HepG2 (cell line): ENCODE data around the gene MINDY1. TPM values are rescaled to one million over a fixed set of nuclear protein-coding genes. Genes with fewer than 3 reads are reported as not detected.
A peak's percentile ranks its signal among the peaks of the same experiment; 100 is the strongest.

Experiments
- ETV6 ChIP-seq: sonication (generic); formaldehyde crosslinking; conservative IDR thresholded peaks from 2 replicates; pipeline ENCODE4 v1.4.0; 2020; ENCODE audit warnings: missing genetic modification reagents
- HOXA3 ChIP-seq: sonication (generic); formaldehyde crosslinking; IDR thresholded peaks from 2 replicates; pipeline ENCODE4 v1.5.0; 2020; ENCODE audit warnings: missing genetic modification reagents
- JARID2 ChIP-seq: sonication (generic); formaldehyde crosslinking; IDR thresholded peaks from 2 replicates; pipeline ENCODE4 v1.8.1; 2023; ENCODE audit warnings: missing genetic modification reagents, inconsistent platforms; ENCODE audit not compliant: insufficient replicate concordance
- NR1H2 ChIP-seq: sonication (generic); formaldehyde crosslinking; IDR thresholded peaks from 2 replicates; pipeline ENCODE4 v1.8.1; 2022; ENCODE audit warnings: low read depth, missing genetic modification reagents, borderline replicate concordance
- PHB2 ChIP-seq: fragments of 450-650 bp; IDR thresholded peaks from 2 replicates; pipeline ENCODE4 v1.6.1; 2018; ENCODE audit not compliant: partially characterized antibody
- RCOR2 ChIP-seq: IDR thresholded peaks from 2 replicates; pipeline ENCODE4 v1.6.1; 2016; ENCODE audit warnings: missing biosample characterization, missing genetic modification reagents
- RFXAP ChIP-seq: sonication (generic); formaldehyde crosslinking; IDR thresholded peaks from 2 replicates; pipeline ENCODE4 v1.4.0; 2020; ENCODE audit warnings: missing genetic modification reagents, borderline replicate concordance
- SMAD3 ChIP-seq: sonication (generic); formaldehyde crosslinking; IDR thresholded peaks from 2 replicates; pipeline ENCODE4 v1.4.0; 2020; ENCODE audit warnings: missing genetic modification reagents
- SNAPC5 ChIP-seq: sonication (generic); formaldehyde crosslinking; IDR thresholded peaks from 2 replicates; pipeline ENCODE4 v1.8.1; 2023; ENCODE audit warnings: mild to moderate bottlenecking, missing genetic modification reagents, borderline replicate concordance
- SSRP1 ChIP-seq: IDR thresholded peaks from 2 replicates; pipeline ENCODE4 v1.6.1; 2016; ENCODE audit warnings: control low read depth
- WIZ ChIP-seq: sonication (generic); formaldehyde crosslinking; IDR thresholded peaks from 2 replicates; pipeline ENCODE4 v1.5.1; 2020; ENCODE audit warnings: mild to moderate bottlenecking, missing genetic modification reagents
- YEATS2 ChIP-seq: sonication (generic); formaldehyde crosslinking; IDR thresholded peaks from 2 replicates; pipeline ENCODE4 v1.4.0; 2020; ENCODE audit warnings: missing genetic modification reagents, borderline replicate concordance
- ZFAT ChIP-seq: sonication (generic); formaldehyde crosslinking; conservative IDR thresholded peaks from 2 replicates; pipeline ENCODE4 v1.8.1; 2023; ENCODE audit warnings: missing genetic modification reagents, inconsistent platforms
- ZMYM2 ChIP-seq: sonication (generic); formaldehyde crosslinking; IDR thresholded peaks from 2 replicates; pipeline ENCODE4 v1.8.0; 2022; ENCODE audit warnings: mild to moderate bottlenecking, missing genetic modification reagents
- ZMYM3 ChIP-seq: sonication (generic); formaldehyde crosslinking; IDR thresholded peaks from 2 replicates; pipeline ENCODE4 v1.5.1; 2020; ENCODE audit warnings: mild to moderate bottlenecking, missing genetic modification reagents
- ZNF543 ChIP-seq: sonication (generic); formaldehyde crosslinking; IDR thresholded peaks from 2 replicates; pipeline ENCODE4 v1.4.0; 2020; ENCODE audit warnings: mild to moderate bottlenecking, missing genetic modification reagents
- polyA plus RNA-seq, 8 experiments: library from polyadenylated mRNA; depleted of rRNA in 3 of 8; stranded (reverse) in 7 of 8; unstranded in 1 of 8; fragments of >200 nt; fragmentation: Illumina TruSeq in 4 of 8; extraction: Trizol in 4 of 8; gene quantifications; 2 replicates each; pipeline versions ENCODE4 v1.2.1 to v1.2.3, GENCODE V29; 2011 to 2016; ENCODE audit warnings: low read depth in 4 of 8, missing spikeins in 1 of 8, mixed read lengths in 1 of 8; ENCODE audit not compliant: insufficient read depth in 1 of 8
- total RNA-seq, 5 experiments: library from RNA; depleted of rRNA; stranded (reverse); fragments of >200 nt; fragmentation: Illumina TruSeq; extraction: Trizol; gene quantifications; 2 replicates each; pipeline ENCODE4 v1.2.3, GENCODE V29; 2016; ENCODE audit warnings: low read depth in 1 of 5
- TF ChIP-seq, protein P1 (sequence below): sonication (generic); formaldehyde crosslinking; IDR thresholded peaks from 2 replicates; pipeline ENCODE4 v1.4.0; 2020; ENCODE audit warnings: missing genetic modification reagents
- TF ChIP-seq, protein P2 (sequence below): sonication (generic); formaldehyde crosslinking; IDR thresholded peaks from 2 replicates; pipeline ENCODE4 v1.8.0; 2022; ENCODE audit warnings: mild to moderate bottlenecking, missing genetic modification reagents; ENCODE audit not compliant: insufficient replicate concordance
- TF ChIP-seq, protein P3 (sequence below): sonication (generic); formaldehyde crosslinking; IDR thresholded peaks from 2 replicates; pipeline ENCODE4 v1.5.1; 2020; ENCODE audit warnings: missing genetic modification reagents, mild to moderate bottlenecking, borderline replicate concordance
- TF ChIP-seq, protein P4 (sequence below): sonication (generic); formaldehyde crosslinking; IDR thresholded peaks from 2 replicates; pipeline ENCODE4 v1.9.0; 2021; ENCODE audit warnings: missing genetic modification reagents, borderline replicate concordance
- TF ChIP-seq, protein P5 (sequence below): sonication (generic); formaldehyde crosslinking; IDR thresholded peaks from 2 replicates; pipeline ENCODE4 v1.5.0; 2020; ENCODE audit warnings: mild to moderate bottlenecking, missing genetic modification reagents

Gene MINDY1
- total and polyA plus RNA-seq, 2 of the 13 experiments (the other 11 are each of a cell fraction or from before 2014, with no cell fraction given), result 11.1 to 15.0 TPM

DNA sequence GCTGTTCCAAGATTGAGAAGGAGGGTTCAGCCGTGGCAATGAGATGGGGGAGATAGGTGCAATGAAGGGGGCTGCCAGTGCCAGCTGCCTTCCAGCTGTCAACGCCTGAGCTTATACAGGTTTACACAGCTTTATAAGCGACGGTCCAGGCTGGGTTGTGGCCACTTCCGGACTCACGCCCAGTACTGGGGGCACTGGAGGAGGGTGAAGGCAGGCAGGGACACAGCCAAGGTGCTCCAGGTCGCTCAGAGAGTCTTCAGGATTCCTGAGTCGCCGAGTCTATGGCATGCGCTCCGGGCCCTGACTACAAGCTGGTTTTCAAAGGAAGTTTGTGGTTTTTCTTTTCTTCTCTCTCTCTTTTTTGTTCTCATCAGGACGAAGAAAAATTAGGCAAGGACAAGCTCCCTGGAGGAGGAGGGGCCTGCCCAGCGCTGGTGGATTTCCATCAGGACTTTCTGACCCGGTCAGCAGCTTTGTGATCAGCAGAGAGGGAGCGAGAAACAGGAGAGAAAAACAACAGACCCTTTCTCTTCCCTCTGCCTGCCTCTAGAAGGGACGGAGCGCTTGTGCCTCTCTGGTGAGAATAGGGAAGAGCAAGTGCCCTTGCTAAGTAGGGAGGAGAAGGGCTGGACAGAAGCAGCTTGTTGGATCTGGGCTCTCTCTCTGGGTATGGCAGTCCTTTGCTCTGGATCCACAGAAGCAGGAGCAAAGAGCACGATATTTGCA is at the start of gene MINDY1 (continued):
- TF ChIP-seq, protein P1, sequence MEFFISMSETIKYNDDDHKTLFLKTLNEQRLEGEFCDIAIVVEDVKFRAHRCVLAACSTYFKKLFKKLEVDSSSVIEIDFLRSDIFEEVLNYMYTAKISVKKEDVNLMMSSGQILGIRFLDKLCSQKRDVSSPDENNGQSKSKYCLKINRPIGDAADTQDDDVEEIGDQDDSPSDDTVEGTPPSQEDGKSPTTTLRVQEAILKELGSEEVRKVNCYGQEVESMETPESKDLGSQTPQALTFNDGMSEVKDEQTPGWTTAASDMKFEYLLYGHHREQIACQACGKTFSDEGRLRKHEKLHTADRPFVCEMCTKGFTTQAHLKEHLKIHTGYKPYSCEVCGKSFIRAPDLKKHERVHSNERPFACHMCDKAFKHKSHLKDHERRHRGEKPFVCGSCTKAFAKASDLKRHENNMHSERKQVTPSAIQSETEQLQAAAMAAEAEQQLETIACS (CRISPR knock-in tag), result no peak
- no peak for TF ChIP-seq ZNF543 (CRISPR knock-in tag)
- no peak for TF ChIP-seq HOXA3 (CRISPR knock-in tag)
- TF ChIP-seq RCOR2 (CRISPR knock-in tag), result 0 out of 2 replicates have a peak, but pooled peaks have one; percentile 9
- TF ChIP-seq SSRP1 (CRISPR knock-in tag), result no peak
- no peak for TF ChIP-seq SNAPC5
- TF ChIP-seq PHB2, result no peak
- TF ChIP-seq JARID2, result peak; percentile 53
- no peak for TF ChIP-seq WIZ (CRISPR knock-in tag)
- peak; percentile 44; the same call in 1 of the 2 replicates for TF ChIP-seq ZMYM3
- TF ChIP-seq SMAD3 (CRISPR knock-in tag), result 0 out of 2 replicates have a peak, but pooled peaks have one; percentile 47
- TF ChIP-seq, protein P2, sequence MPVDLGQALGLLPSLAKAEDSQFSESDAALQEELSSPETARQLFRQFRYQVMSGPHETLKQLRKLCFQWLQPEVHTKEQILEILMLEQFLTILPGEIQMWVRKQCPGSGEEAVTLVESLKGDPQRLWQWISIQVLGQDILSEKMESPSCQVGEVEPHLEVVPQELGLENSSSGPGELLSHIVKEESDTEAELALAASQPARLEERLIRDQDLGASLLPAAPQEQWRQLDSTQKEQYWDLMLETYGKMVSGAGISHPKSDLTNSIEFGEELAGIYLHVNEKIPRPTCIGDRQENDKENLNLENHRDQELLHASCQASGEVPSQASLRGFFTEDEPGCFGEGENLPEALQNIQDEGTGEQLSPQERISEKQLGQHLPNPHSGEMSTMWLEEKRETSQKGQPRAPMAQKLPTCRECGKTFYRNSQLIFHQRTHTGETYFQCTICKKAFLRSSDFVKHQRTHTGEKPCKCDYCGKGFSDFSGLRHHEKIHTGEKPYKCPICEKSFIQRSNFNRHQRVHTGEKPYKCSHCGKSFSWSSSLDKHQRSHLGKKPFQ (CRISPR knock-in tag), result no peak
- no peak for TF ChIP-seq ZFAT
- TF ChIP-seq, protein P3, sequence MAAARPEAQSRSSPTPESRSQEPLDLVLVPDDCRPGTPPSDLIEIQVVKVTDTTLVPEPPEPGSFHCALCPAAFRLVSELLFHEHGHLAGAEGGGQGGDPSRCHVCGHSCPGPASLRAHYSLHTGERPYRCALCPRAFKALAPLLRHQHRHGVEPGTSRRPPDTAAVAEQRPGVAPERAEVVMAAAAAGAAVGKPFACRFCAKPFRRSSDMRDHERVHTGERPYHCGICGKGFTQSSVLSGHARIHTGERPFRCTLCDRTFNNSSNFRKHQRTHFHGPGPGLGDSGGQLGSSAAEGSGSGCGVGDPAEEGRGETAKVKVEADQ (CRISPR knock-in tag), result no peak
- no peak for TF ChIP-seq ZMYM2 (CRISPR knock-in tag)
- TF ChIP-seq, protein P4, sequence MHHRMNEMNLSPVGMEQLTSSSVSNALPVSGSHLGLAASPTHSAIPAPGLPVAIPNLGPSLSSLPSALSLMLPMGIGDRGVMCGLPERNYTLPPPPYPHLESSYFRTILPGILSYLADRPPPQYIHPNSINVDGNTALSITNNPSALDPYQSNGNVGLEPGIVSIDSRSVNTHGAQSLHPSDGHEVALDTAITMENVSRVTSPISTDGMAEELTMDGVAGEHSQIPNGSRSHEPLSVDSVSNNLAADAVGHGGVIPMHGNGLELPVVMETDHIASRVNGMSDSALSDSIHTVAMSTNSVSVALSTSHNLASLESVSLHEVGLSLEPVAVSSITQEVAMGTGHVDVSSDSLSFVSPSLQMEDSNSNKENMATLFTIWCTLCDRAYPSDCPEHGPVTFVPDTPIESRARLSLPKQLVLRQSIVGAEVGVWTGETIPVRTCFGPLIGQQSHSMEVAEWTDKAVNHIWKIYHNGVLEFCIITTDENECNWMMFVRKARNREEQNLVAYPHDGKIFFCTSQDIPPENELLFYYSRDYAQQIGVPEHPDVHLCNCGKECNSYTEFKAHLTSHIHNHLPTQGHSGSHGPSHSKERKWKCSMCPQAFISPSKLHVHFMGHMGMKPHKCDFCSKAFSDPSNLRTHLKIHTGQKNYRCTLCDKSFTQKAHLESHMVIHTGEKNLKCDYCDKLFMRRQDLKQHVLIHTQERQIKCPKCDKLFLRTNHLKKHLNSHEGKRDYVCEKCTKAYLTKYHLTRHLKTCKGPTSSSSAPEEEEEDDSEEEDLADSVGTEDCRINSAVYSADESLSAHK, result no peak
- TF ChIP-seq RFXAP, result no peak
- no peak for TF ChIP-seq NR1H2 (CRISPR knock-in tag)
- TF ChIP-seq, protein P5, sequence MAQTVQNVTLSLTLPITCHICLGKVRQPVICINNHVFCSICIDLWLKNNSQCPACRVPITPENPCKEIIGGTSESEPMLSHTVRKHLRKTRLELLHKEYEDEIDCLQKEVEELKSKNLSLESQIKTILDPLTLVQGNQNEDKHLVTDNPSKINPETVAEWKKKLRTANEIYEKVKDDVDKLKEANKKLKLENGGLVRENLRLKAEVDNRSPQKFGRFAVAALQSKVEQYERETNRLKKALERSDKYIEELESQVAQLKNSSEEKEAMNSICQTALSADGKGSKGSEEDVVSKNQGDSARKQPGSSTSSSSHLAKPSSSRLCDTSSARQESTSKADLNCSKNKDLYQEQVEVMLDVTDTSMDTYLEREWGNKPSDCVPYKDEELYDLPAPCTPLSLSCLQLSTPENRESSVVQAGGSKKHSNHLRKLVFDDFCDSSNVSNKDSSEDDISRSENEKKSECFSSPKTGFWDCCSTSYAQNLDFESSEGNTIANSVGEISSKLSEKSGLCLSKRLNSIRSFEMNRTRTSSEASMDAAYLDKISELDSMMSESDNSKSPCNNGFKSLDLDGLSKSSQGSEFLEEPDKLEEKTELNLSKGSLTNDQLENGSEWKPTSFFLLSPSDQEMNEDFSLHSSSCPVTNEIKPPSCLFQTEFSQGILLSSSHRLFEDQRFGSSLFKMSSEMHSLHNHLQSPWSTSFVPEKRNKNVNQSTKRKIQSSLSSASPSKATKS (CRISPR knock-in tag), result 0 out of 2 replicates have a peak, but pooled peaks have one; percentile 43
- peak; percentile 51; the same call in 1 of the 2 replicates for TF ChIP-seq YEATS2 (CRISPR knock-in tag)
- TF ChIP-seq ETV6 (CRISPR knock-in tag), result no peak
